Measurements from ENCODE around the gene ANTKMT.

GRCh38 chr16:766820-767640, 46.1 kb downstream of the ANTKMT start:
- TF ChIP-seq CTCF (IDR thresholded peaks at IDR 0.05; ENCODE audit: insufficient read depth, low read depth, low read length): no peak
- no peak for TF ChIP-seq EZH2 (IDR thresholded peaks at IDR 0.05; ENCODE audit: insufficient read depth, low read length)

Data from astrocyte (in vitro differentiated cells and primary cell).